Stomach (tissue), 9 donors: ENCODE results near the gene SLC25A33. TPM values are rescaled to one million over a fixed set of nuclear protein-coding genes. Genes with fewer than 3 reads are reported as not detected.
A peak's percentile ranks its signal among the peaks of the same experiment; 100 is the strongest.

Experiments used
- DNase-seq, 2 donors: peaks; one replicate each; pipeline versions ENCODE4 v3.0.0 to v3.0.0-alpha.2; 2013 to 2019
- H3K27ac ChIP-seq, 5 donors: fragments of 200-600 bp in 4 of 5; sonication (generic) in 4 of 5; one replicate each; pipeline ENCODE4 v1.5.1; 2013 to 2019; ENCODE audit warnings: mild to moderate bottlenecking in 1 of 5, moderate library complexity in 1 of 5
- H3K27me3 ChIP-seq, 3 donors: fragments of 200-600 bp; sonication (generic); one replicate each; pipeline ENCODE4 v1.5.1; 2017 to 2019; ENCODE audit warnings: mixed run types in 1 of 3
- H3K36me3 ChIP-seq, 4 donors: fragments of 200-600 bp; sonication (generic); 1 replicate in 3 of 4; 2 replicates in 1 of 4; pipeline ENCODE4 v1.5.1; 2016 to 2019
- H3K4me1 ChIP-seq, 4 donors: fragments of 200-600 bp; sonication (generic); one replicate each; pipeline ENCODE4 v1.5.1; 2016 to 2019
- H3K4me3 ChIP-seq, 4 donors: fragments of 200-600 bp; sonication (generic) in 3 of 4; one replicate each; pipeline ENCODE4 v1.5.1; 2016 to 2019; ENCODE audit warnings: mild to moderate bottlenecking in 1 of 4
- H3K9me3 ChIP-seq, 4 donors: fragments of 200-600 bp; sonication (generic); one replicate each; pipeline ENCODE4 v1.5.1; 2016 to 2019
- EP300 ChIP-seq: sonication (generic); formaldehyde crosslinking; IDR thresholded peaks from one replicate; pipeline ENCODE4 v1.6.1; 2017; ENCODE audit warnings: antibody characterized with exemption
- POLR2A ChIP-seq, 4 donors: fragments of 450-650 bp; IDR thresholded peaks; one replicate each; pipeline ENCODE4 v1.6.1; 2016; ENCODE audit warnings: antibody characterized with exemption in 4 of 4, control low read depth in 2 of 4, mild to moderate bottlenecking in 1 of 4, moderate library complexity in 1 of 4
- POLR2AphosphoS5 ChIP-seq, 3 donors: sonication (generic); formaldehyde crosslinking; IDR thresholded peaks; one replicate each; pipeline ENCODE4 v1.6.1; 2016; ENCODE audit warnings: antibody characterized with exemption in 3 of 3
- WGBS, 5 donors: extraction: QIAGEN DNeasy Blood & Tissue Kit in 3 of 5; methylation state at CpG; one replicate each; pipeline versions ENCODE4 v1.1.5 to v1.1.7; 2013 to 2018; 5-methylcytosine and 5-hydroxymethylcytosine counted together
- intact Hi-C: fragments of 100-400 bp; cut with DNase I; formaldehyde crosslinking; loops from one replicate; pipeline ENCODE4 v1.15.1; 2023; ENCODE audit warnings: low total_unique reads
- polyA plus RNA-seq, 3 donors: library from polyadenylated mRNA; stranded (reverse); fragments of 200-250 nt; gene quantifications; one replicate each; pipeline ENCODE4 v1.2.3, GENCODE V29; 2013
- total RNA-seq, 5 donors: library from RNA; depleted of rRNA; stranded (reverse); fragments of >200 nt; gene quantifications; one replicate each; pipeline versions ENCODE4 v1.1.0 to v1.2.3, GENCODE V29; 2014 to 2016
- TF ChIP-seq, protein P1 (sequence below), 7 experiments: fragments of 450-650 bp in 4 of 7; fragments of 200-600 bp in 3 of 7; sonication (generic) in 3 of 7; IDR thresholded peaks; one replicate each; pipeline ENCODE4 v1.5.1; 2016 to 2019; ENCODE audit warnings: antibody characterized with exemption in 7 of 7, control low read depth in 2 of 7, mild to moderate bottlenecking in 1 of 7
- donor health status: healthy with polysubstance abuse.
- donor health status: Bipolar disorder and iron deficiency.
- donor health status: healthy.

SLC25A33 gene
- total and polyA plus RNA-seq, 8 donors = 0.58 to 15.2 (median 5.2) TPM

DNA sequence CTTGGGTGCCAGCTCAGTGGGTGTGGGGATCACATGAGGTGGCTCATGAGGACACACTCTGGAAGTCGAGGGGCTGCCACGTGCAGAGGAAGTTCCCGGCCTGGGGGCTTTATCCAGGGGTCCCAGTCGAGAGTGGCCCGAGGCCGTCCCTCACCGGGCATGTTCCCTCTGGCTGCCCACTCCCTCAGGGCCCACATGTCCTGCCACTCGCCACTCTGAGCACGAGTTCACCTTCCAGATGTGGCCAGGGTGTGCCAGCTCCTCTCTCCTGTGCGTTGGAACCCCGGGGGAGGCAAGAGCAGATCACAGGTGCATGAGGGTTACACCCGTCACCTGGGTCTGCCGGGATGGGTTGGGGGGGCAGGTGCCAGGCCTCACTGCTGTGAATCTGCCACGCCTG, 64.0 kb downstream of the SLC25A33 start:
- 91 to 96% (median 93%) methylated on average over 9 to 14 of the region's 14 CpGs for WGBS, 5 donors
- Histone ChIP-seq H3K4me1 (no peaks in the 10 kb centered on the region), H3K27me3 (no peaks in the 10 kb centered on the region), H3K36me3 (peaks cover 33 to 97% (median 81%) of the 10 kb centered on the region in 4 donors), H3K27ac (no peak overlapping the region), H3K9me3 (no peaks in the 10 kb centered on the region), H3K4me3 (no peak overlapping the region)
- intact Hi-C loops = no loop called here
- no peak for TF ChIP-seq EP300
- TF ChIP-seq POLR2AphosphoS5 (IDR thresholded peaks at IDR 0.05) = no peak
- TF ChIP-seq, protein P1, sequence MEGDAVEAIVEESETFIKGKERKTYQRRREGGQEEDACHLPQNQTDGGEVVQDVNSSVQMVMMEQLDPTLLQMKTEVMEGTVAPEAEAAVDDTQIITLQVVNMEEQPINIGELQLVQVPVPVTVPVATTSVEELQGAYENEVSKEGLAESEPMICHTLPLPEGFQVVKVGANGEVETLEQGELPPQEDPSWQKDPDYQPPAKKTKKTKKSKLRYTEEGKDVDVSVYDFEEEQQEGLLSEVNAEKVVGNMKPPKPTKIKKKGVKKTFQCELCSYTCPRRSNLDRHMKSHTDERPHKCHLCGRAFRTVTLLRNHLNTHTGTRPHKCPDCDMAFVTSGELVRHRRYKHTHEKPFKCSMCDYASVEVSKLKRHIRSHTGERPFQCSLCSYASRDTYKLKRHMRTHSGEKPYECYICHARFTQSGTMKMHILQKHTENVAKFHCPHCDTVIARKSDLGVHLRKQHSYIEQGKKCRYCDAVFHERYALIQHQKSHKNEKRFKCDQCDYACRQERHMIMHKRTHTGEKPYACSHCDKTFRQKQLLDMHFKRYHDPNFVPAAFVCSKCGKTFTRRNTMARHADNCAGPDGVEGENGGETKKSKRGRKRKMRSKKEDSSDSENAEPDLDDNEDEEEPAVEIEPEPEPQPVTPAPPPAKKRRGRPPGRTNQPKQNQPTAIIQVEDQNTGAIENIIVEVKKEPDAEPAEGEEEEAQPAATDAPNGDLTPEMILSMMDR (IDR thresholded peaks at IDR 0.05) = no peak
- no peak for TF ChIP-seq POLR2A (IDR thresholded peaks at IDR 0.05)
- peak in 1 of 2 donors; percentile 1 for DNase-seq

DNA sequence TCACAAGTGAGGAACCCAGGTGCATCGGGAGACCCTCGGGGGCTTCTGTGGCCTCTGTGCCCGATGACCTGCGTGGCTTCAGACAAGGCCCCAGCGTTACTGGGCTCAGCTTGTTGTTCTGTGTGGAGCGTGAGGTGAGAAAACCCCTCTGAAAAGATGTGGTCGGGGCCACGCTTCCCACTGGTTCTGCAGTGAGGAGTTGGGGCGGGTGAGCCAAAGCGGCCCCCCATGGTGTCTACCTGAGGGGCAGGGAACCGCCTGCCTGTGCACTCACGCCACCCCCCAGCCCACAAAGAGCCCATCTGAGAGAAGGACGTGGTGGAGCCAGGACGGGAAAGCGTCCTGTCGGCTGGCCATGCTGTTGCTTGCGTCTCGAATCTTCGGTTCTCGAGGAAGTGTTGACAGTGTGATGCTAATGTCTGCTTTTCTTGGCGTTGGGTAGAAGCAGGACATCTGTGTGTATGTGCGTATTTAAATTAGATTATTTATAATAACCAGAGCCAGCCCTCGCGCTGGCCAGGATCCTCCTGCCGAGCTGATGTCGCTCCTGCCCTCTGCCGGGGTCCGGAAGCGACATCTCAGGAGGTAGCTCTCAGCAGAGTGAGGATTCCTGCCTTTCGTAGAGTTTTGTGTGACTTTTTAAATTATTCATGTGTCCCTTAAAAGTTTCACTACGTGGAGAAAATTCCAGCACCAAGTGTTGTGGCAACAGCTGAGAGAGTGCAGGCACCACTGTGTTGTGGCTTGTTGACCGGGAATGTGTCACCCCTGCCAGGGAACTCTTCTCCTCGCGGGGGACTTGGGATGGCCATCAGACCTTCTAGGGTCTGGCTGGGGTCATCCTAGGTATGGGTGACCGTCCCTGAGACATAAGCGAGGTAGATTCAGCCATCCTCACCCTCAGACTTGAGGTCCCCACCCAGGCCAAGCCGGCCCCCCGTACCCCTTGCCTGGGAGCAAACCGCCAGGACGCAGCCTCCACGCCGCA, 64.8 kb downstream of the SLC25A33 start:
- Histone ChIP-seq H3K36me3 (peaks cover 32 to 97% (median 81%) of the 10 kb centered on the region in 4 donors), H3K27ac (no peak overlapping the region), H3K4me1 (no peaks in the 10 kb centered on the region), H3K9me3 (no peaks in the 10 kb centered on the region), H3K27me3 (no peaks in the 10 kb centered on the region), H3K4me3 (no peak overlapping the region)
- 87 to 92% (median 91%) methylated on average over 39 to 42 of the region's 42 CpGs for WGBS, 5 donors
- intact Hi-C loops = no loop called here
- DNase-seq = peak in 1 of 2 donors; percentile 42
- TF ChIP-seq EP300 = no peak
- TF ChIP-seq, protein P1 (IDR thresholded peaks at IDR 0.05) = no peak

- Histone ChIP-seq H3K27ac (no peak overlapping the region), H3K4me3 (no peak overlapping the region), H3K36me3 (peaks cover 36 to 97% (median 81%) of the 10 kb centered on the region in 4 donors), H3K9me3 (no peaks in the 10 kb centered on the region), H3K4me1 (no peaks in the 10 kb centered on the region), H3K27me3 (no peaks in the 10 kb centered on the region)
- WGBS, 5 donors = 89 to 95% (median 94%) methylated on average over 15 of the region's 15 CpGs
- intact Hi-C loops = no loop called here
- no peak for TF ChIP-seq EP300
- TF ChIP-seq, protein P1 (IDR thresholded peaks at IDR 0.05) = no peak
- no peak for TF ChIP-seq POLR2AphosphoS5 (IDR thresholded peaks at IDR 0.05)
- no peak for TF ChIP-seq POLR2A (IDR thresholded peaks at IDR 0.05)
- DNase-seq = peak in 1 of 2 donors; percentile 2
Observed at GRCh38 chr1:9604836-9605235, 65.6 kb downstream of the SLC25A33 start.

DNA sequence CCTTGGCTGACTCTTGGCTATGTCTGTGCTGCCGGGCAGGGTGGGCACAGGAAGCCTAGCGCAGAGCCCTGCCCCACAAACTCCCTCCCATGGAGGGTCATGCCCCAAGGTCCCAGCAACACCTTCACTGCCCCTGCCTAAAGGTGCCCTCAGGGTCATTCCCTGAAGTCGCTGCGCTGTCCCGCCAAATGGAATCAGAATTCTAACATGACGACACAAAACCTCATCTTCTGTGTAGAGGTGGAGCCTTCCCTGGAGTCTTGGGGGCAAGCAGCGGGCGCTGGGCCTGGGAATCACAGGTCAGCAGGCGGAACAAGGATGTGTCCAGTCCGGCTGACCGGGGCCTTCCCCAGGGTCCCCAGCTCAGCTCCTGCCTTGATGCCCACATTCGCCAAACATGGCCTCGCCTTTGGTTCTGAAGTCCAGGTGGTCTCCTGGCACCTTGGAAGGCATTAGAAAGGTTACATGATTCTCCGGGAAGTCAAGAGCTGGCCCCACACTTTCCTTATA, 66.7 kb downstream of the SLC25A33 start:
- H3K27me3 ChIP-seq = no peaks in the 10 kb centered on the region
- TF ChIP-seq POLR2AphosphoS5 (IDR thresholded peaks at IDR 0.05) = no peak
- no peak for TF ChIP-seq EP300
- TF ChIP-seq, protein P1 (IDR thresholded peaks at IDR 0.05) = no peak
- TF ChIP-seq POLR2A (IDR thresholded peaks at IDR 0.05) = no peak
- peak in 1 of 2 donors; percentile 0 for DNase-seq
- H3K27ac ChIP-seq = no peak overlapping the region
- peaks cover 44 to 97% (median 81%) of the 10 kb centered on the region in 4 donors for H3K36me3 ChIP-seq
- no peak overlapping the region for H3K4me3 ChIP-seq
- WGBS, 5 donors = 94 to 99% (median 97%) methylated on average over 10 to 14 of the region's 14 CpGs
- intact Hi-C loops = no loop called here
- no peaks in the 10 kb centered on the region for H3K4me1 ChIP-seq
- H3K9me3 ChIP-seq = no peaks in the 10 kb centered on the region
